AG04449 (cell line): ENCODE results near the gene ANKRD13B.

ENCODE experiments used
- CTCF ChIA-PET: fragments of 350-600 bp; formaldehyde crosslinking; extraction: SDS; loops from one replicate; lab custom pipeline; 2021; ENCODE audit warnings: antibody characterized with exemption; lab: Yijun Ruan, JAX
- POLR2A ChIA-PET: fragments of 400-600, 350-600 bp; formaldehyde crosslinking; extraction: SDS; loops from one replicate; lab custom pipeline; 2020; ENCODE audit warnings: antibody characterized with exemption, inconsistent platforms; lab: Yijun Ruan, JAX
- DNase-seq: peaks from one replicate; pipeline ENCODE4 v3.0.0-alpha.2; 2010; ENCODE audit warnings: low read depth, low spot score
- H3K4me3 ChIP-seq: 2 replicates; pipeline ENCODE4 v1.5.1; 2011; ENCODE audit warnings: low read depth, mild to moderate bottlenecking, control low read depth, low read length
- TF ChIP-seq, protein P1 (sequence below): IDR thresholded peaks from one replicate; pipeline ENCODE4 v1.5.1; 2011; ENCODE audit warnings: mild to moderate bottlenecking, moderate library complexity, low read length, control low read depth, inconsistent platforms; ENCODE audit not compliant: insufficient read depth; ENCODE audit errors: missing control alignments

Gene ANKRD13B

DNA sequence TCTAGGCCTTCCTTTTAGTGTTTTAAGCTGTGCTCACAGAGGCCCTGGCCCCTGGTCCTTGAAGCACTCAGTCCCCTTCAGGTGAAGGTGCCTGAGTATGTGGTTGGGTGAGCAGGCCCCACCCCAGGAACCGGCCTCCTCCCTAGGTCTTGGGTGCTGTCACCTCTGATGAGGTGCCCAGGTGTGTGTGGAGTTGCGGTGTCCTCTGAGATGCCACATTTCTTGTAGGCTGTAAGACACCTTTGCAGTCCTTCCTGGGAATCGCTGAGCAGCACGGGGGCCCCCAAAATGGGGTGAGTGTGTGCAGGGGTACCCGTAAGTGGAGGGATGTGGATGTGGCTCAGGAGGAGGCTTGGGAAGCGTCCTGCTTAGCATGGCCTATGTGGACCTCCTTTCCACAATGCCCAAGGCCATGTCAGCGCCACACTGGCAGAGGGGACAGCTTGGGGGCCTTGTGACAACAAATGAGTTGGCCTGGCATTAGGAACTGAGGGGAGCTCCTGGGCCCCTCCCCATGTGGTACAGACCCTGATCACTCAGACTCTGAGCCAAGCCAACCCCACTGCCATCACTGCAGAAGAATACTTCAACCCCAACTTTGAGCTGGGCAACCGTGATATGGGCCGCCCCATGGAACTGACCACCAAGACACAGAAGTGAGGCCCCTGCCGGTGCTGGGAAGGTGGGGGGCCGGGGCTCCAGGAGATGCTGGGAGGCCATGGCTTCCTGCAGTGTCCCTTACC is 18.6 kb downstream of the ANKRD13B start:
- ChIA-PET POLR2A (no interaction called here), CTCF (interaction anchor here (1.0 to 9.1 kb wide), 3 partner anchors 12 to 38 kb away, joined by 3 to 103 read pairs (median 4); partner anchors contain the start of gene ANKRD13B)
- DNase-seq = no peak

DNA sequence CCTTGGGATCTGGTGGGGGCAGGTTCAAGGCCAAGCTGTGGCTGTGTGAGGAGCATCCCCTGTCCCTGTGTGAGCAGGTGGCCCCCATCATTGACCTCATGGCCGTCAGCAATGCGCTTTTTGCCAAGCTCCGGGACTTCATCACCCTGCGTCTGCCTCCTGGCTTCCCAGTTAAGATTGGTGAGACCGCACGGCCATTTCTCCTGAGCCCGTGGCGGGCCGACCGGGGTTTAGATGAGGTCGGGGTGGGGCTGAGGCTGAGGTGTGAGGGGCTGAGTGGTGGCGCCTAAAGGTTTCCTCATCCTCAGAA is 19.1 kb downstream of the ANKRD13B start:
- DNase-seq = no peak
- ChIA-PET CTCF (interaction anchor here (1.0 to 9.1 kb wide), 3 partner anchors 12 to 39 kb away, joined by 3 to 103 read pairs (median 4); partner anchors contain the start of gene ANKRD13B), POLR2A (no interaction called here)
- TF ChIP-seq, protein P1, sequence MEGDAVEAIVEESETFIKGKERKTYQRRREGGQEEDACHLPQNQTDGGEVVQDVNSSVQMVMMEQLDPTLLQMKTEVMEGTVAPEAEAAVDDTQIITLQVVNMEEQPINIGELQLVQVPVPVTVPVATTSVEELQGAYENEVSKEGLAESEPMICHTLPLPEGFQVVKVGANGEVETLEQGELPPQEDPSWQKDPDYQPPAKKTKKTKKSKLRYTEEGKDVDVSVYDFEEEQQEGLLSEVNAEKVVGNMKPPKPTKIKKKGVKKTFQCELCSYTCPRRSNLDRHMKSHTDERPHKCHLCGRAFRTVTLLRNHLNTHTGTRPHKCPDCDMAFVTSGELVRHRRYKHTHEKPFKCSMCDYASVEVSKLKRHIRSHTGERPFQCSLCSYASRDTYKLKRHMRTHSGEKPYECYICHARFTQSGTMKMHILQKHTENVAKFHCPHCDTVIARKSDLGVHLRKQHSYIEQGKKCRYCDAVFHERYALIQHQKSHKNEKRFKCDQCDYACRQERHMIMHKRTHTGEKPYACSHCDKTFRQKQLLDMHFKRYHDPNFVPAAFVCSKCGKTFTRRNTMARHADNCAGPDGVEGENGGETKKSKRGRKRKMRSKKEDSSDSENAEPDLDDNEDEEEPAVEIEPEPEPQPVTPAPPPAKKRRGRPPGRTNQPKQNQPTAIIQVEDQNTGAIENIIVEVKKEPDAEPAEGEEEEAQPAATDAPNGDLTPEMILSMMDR = no peak
- H3K4me3 ChIP-seq = no peak overlapping the region

More for the DNA sequence above, 18.6 kb downstream of the ANKRD13B start:
- TF ChIP-seq, protein P1 = no peak
- no peak overlapping the region for H3K4me3 ChIP-seq

DNA sequence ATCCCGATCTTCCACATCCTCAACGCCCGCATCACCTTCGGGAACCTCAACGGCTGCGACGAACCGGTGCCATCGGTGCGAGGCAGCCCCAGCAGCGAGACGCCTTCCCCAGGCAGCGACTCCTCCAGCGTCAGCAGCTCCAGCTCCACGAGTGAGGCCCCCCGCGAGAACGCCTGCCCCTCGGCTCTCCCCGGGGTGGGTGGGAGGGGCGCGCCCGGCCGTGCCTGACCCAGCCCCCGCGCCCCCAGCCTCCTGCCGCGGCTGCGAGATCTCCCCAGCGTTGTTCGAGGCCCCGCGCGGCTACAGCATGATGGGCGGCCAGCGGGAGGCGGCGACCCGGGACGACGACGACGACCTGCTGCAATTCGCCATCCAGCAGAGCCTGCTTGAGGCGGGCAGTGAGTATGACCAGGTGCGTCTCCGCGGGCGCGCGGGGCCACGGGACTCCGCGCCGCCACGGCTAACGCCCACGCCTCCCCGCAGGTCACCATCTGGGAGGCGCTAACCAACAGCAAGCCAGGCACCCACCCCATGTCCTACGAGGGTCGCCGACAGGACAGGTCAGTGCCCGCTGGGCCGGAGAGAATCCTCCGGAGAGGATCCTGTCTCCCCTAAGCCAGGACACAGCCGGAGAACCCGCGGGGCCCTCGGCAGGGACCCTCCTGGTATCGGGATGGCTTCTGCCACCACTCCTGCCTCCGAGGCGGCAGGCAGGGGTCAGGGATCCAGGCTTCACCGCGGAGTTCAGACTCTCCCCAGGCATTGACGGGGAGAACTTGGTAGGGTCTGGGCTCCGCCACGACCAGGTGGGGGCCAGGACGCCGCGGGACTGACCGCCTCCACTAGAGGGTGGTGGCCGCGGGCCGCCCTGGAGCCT is 19.7 kb downstream of the ANKRD13B start:
- ChIA-PET CTCF (interaction anchor here (0.8 to 9.4 kb wide), 14 partner anchors 7 to 319 kb away, joined by 3 to 210 read pairs (median 6); partner anchors contain the start of genes ANKRD13B, CORO6 and TP53I13), POLR2A (no interaction called here)
- DNase-seq = no peak
- TF ChIP-seq, protein P1 = no peak
- H3K4me3 ChIP-seq = no peak overlapping the region; the same call in 1 of the 2 replicates

DNA sequence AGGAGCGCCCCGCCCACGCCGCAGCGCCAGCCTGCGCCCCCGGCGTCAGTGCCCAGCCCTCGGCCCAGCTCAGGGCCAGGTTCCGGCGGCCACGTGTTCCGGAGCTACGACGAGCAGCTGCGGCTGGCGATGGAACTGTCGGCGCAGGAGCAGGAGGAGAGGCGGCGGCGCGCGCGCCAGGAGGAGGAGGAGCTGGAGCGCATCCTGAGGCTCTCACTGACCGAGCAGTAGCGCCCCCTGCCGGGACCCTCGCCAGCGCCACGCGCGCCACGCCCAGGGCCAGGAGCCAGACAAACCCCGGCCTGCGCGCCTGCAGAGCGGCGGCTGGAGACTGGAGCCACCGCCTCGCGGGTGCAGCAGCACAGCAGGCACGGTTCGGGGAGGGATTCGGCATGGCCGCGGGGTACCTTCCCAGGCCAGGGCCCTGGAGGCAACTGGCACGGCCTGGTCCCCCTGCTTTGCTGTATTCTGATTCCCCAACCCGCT is 20.5 kb downstream of the ANKRD13B start:
- POLR2A ChIA-PET = interaction anchor here (0.5 to 0.6 kb wide), 2 partner anchors 265 to 321 kb away, joined by 3 read pairs; no protein-coding TSS in a partner anchor
- CTCF ChIA-PET = interaction anchor here (0.8 to 9.4 kb wide), 13 partner anchors 8 to 480 kb away, joined by 3 to 210 read pairs (median 6); partner anchors contain the start of genes ANKRD13B, CORO6 and TP53I13
- DNase-seq = no peak
- peak overlapping the region; percentile 40 for H3K4me3 ChIP-seq
- TF ChIP-seq, protein P1 = peak; percentile 91

DNA sequence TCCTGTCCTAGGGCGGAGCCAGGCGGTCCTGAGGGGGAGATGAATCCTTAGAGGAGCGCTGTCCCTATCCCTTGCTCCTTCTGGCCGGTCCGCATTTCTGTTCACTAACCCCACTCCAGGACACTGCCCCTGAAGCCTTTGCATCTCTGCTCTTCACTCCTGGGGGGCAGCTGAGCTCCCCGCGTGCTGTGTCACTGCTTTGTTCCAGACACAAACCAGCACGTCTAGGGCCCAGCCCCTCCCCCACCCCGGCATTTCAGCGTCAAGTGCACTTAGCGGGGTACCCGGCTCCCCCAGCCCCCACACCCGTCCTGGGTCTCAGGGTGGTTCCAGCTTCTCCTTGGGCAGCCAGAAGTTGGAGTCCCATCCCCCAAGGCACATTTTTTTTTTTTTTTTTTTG is 20.9 kb downstream of the ANKRD13B start:
- POLR2A ChIA-PET = interaction anchor here (0.5 to 0.6 kb wide), 2 partner anchors 265 to 321 kb away, joined by 3 read pairs; no protein-coding TSS in a partner anchor
- peak overlapping the region; percentile 40 for H3K4me3 ChIP-seq
- CTCF ChIA-PET = interaction anchor here (0.8 to 9.4 kb wide), 13 partner anchors 9 to 480 kb away, joined by 3 to 210 read pairs (median 6); partner anchors contain the start of genes ANKRD13B, CORO6 and TP53I13
- TF ChIP-seq, protein P1 = no peak
- DNase-seq = no peak
